Measurements from ENCODE around the gene AGK. TPM values are rescaled to one million over a fixed set of nuclear protein-coding genes. Genes with fewer than 3 reads are reported as not detected.

AGK gene
- total and polyA plus RNA-seq, 8 donors = 2.9 to 42.8 (median 12.7) TPM

DNA sequence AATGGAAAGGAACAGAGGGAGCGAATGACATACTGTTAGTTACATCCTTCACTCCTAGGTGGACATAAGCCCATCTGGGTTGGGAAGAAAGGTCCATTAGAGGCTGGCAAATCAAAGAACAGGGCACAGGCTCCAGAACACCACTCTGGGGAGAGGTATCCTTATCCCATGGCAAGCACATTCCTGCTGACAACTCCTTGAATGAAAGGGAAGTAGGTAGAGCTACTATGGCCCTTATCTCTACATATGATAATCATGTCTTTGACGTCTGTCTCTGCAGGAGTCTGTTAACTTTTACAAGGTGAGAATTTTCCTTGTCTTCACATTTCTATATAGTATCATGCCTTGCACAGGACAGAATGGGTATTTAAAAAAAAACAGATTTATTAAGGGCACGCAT is 140.3 kb downstream of the AGK start:
- TF ChIP-seq EP300 (IDR thresholded peaks at IDR 0.05) (no peak), POLR2AphosphoS5 (IDR thresholded peaks at IDR 0.05) (no peak), POLR2A (IDR thresholded peaks at IDR 0.05) (no peak)
- TF ChIP-seq, protein P1, sequence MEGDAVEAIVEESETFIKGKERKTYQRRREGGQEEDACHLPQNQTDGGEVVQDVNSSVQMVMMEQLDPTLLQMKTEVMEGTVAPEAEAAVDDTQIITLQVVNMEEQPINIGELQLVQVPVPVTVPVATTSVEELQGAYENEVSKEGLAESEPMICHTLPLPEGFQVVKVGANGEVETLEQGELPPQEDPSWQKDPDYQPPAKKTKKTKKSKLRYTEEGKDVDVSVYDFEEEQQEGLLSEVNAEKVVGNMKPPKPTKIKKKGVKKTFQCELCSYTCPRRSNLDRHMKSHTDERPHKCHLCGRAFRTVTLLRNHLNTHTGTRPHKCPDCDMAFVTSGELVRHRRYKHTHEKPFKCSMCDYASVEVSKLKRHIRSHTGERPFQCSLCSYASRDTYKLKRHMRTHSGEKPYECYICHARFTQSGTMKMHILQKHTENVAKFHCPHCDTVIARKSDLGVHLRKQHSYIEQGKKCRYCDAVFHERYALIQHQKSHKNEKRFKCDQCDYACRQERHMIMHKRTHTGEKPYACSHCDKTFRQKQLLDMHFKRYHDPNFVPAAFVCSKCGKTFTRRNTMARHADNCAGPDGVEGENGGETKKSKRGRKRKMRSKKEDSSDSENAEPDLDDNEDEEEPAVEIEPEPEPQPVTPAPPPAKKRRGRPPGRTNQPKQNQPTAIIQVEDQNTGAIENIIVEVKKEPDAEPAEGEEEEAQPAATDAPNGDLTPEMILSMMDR (IDR thresholded peaks at IDR 0.05) = no peak
- 74 to 88% (median 81%) methylated on average over 3 of the region's 3 CpGs for WGBS, 5 donors
- H3K9me3 ChIP-seq = no peaks in the 10 kb centered on the region
- peaks cover 0 to 2% (median under 1%) of the 10 kb centered on the region in 4 donors for H3K36me3 ChIP-seq
- intact Hi-C loops (cut with DNase I; ENCODE audit: low total_unique reads) = no loop called here
- no peak for DNase-seq
- no peaks in the 10 kb centered on the region for H3K27me3 ChIP-seq
- no peak overlapping the region for H3K4me3 ChIP-seq
- H3K4me1 ChIP-seq = peaks cover 20 to 61% (median 38%) of the 10 kb centered on the region in 4 donors
- no peak overlapping the region for H3K27ac ChIP-seq

DNA sequence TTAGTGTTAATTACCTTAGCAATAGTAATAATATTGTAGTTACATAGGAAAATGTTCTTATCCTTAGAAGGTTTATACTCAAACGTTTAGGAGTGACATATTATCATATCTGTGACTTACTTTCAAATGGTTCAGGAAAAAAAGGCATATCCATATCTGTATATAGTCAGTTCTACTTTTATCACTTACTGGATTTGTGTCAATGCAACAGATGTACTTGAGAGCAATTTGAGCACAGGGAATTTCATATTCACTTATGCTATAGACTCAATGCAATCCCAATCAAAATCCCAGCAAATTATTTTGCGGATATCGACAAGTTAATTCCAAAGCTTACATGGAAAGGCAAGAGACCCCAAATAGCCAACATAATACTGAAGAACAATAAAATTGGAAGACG is 140.8 kb downstream of the AGK start:
- Histone ChIP-seq H3K4me3 (no peak overlapping the region), H3K27me3 (no peaks in the 10 kb centered on the region), H3K36me3 (no peaks in the 10 kb centered on the region), H3K4me1 (peaks cover 24 to 64% (median 39%) of the 10 kb centered on the region in 4 donors), H3K9me3 (no peaks in the 10 kb centered on the region), H3K27ac (no peak overlapping the region)
- DNase-seq = no peak
- TF ChIP-seq EP300 (IDR thresholded peaks at IDR 0.05) = no peak
- no peak for TF ChIP-seq POLR2A (IDR thresholded peaks at IDR 0.05)
- TF ChIP-seq, protein P1 (IDR thresholded peaks at IDR 0.05) = no peak
- no peak for TF ChIP-seq POLR2AphosphoS5 (IDR thresholded peaks at IDR 0.05)
- intact Hi-C loops (cut with DNase I; ENCODE audit: low total_unique reads) = no loop called here
- 79 to 85% (median 81%) methylated on average over 4 of the region's 4 CpGs for WGBS, 5 donors

DNA sequence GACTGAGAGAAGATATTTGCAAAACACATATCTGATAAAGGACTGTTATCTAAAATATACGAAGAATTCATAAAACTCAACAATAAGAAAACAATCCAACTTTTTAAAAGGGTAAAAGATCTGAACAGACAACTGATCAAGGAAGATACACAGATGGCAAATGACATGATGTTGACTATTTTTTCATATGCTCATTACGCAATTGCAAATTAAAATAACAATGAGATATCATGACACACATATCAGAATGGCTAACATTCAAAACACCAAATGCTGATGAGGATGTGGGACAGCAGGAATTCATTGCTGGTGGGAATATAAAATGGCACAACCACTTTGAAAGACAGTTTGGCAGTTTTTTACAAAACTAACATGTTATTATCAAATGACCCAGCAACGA is 141.9 kb downstream of the AGK start:
- no peak for DNase-seq
- 75 to 85% (median 82%) methylated on average over 3 of the region's 3 CpGs for WGBS, 5 donors
- Histone ChIP-seq H3K36me3 (no peaks in the 10 kb centered on the region), H3K27ac (no peak overlapping the region), H3K4me3 (no peak overlapping the region), H3K4me1 (peaks cover 32 to 65% (median 46%) of the 10 kb centered on the region in 4 donors), H3K27me3 (no peaks in the 10 kb centered on the region), H3K9me3 (no peaks in the 10 kb centered on the region)
- intact Hi-C loops (cut with DNase I; ENCODE audit: low total_unique reads) = no loop called here
- TF ChIP-seq POLR2A (IDR thresholded peaks at IDR 0.05) = no peak
- TF ChIP-seq, protein P1 (IDR thresholded peaks at IDR 0.05) = no peak
- TF ChIP-seq POLR2AphosphoS5 (IDR thresholded peaks at IDR 0.05) = no peak
- no peak for TF ChIP-seq EP300 (IDR thresholded peaks at IDR 0.05)

DNA sequence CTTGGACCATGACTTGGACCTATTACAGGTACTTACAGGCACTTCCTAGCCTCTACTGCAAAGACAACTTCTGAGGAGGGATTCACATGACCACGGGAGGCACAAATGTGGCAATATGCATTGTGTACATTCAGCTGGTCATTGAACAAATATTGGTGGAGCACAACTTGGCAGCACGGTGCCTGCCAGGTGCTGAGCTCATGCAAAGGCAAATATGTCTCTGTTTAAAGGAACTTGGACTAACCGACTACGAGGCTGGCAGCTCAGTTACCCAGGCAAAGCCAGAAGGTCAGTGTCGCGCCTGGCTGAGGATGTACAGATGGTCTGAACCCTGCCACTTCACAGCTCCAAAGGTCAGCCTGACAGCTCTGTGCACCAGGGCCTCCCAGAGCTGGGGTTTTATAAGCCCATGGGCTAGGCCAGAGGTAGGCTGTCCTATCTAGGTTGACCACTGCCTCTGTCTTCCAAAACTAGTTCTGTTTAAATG is 144.6 kb downstream of the AGK start:
- Histone ChIP-seq H3K36me3 (no peaks in the 10 kb centered on the region), H3K9me3 (no peaks in the 10 kb centered on the region), H3K4me3 (no peak overlapping the region), H3K4me1 (peaks cover 45 to 85% (median 65%) of the 10 kb centered on the region in 4 donors), H3K27me3 (no peaks in the 10 kb centered on the region), H3K27ac (peak overlapping the region; percentile 55 to 75 (median 61))
- intact Hi-C loops (cut with DNase I; ENCODE audit: low total_unique reads) = no loop called here
- WGBS, 5 donors = 24 to 50% (median 39%) methylated on average over 6 of the region's 6 CpGs
- no peak for TF ChIP-seq POLR2A (IDR thresholded peaks at IDR 0.05)
- peak in 2 of 3 donors; percentile 58 to 85 for TF ChIP-seq POLR2AphosphoS5 (IDR thresholded peaks at IDR 0.05)
- DNase-seq = peak; percentile 53 to 85

DNA sequence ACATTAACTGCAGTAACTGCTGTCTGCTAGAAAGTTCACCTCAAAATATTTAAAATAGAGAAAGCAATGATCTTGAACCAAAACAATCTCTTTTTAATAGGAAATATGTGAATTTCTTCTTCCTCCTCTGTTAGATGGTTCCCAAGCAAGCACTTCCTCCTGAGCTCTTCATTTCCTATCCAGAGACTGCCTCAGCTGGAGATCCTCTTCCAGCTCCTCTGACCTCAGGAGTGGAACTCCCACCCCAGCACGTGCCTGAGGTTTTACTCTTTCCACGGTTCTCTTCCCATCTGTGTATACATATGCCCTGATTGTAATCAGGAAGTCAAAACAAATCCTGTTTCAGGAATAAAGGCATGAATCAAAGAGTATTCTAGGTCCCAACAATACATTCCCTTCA is 145.1 kb downstream of the AGK start:
- no peak for DNase-seq

More for the DNA sequence above, 145.1 kb downstream of the AGK start:
- Histone ChIP-seq H3K27ac (peak overlapping the region; percentile 53 to 75 (median 61)), H3K9me3 (no peaks in the 10 kb centered on the region), H3K4me3 (no peak overlapping the region), H3K4me1 (peaks cover 47 to 88% (median 69%) of the 10 kb centered on the region in 4 donors), H3K27me3 (no peaks in the 10 kb centered on the region), H3K36me3 (no peaks in the 10 kb centered on the region)
- intact Hi-C loops (cut with DNase I; ENCODE audit: low total_unique reads) = no loop called here
- WGBS, 5 donors = 13 to 30% (median 19%) methylated on average over 2 of the region's 2 CpGs
- TF ChIP-seq POLR2AphosphoS5 (IDR thresholded peaks at IDR 0.05) (no peak), POLR2A (IDR thresholded peaks at IDR 0.05) (no peak), EP300 (IDR thresholded peaks at IDR 0.05) (no peak)
- TF ChIP-seq, protein P1 (IDR thresholded peaks at IDR 0.05) = no peak

Data from stomach (tissue), 9 donors.